CD4-positive, alpha-beta T cell (primary cell): ENCODE data around the gene AKAP9. TPM values are rescaled to one million over a fixed set of nuclear protein-coding genes. Genes with fewer than 3 reads are reported as not detected.

Source experiments
- ATAC-seq: fragments of 200-7000 bp; cut with Tn5 transposase; one replicate; pipeline ENCODE4 v1.10.0; 2022; ENCODE audit warnings: mild to moderate bottlenecking; ENCODE audit not compliant: poor library complexity
- CTCF ChIA-PET: fragments of 350-600 bp; sonication (Branson Sonifier 250); formaldehyde crosslinking; loops from one replicate; lab custom pipeline; 2021; ENCODE audit warnings: antibody characterized with exemption, inconsistent platforms; lab: Charles Lee
- POLR2A ChIA-PET: fragments of 350-600 bp; sonication (Branson Sonifier 250); formaldehyde crosslinking; loops from one replicate; lab custom pipeline; 2021; ENCODE audit warnings: antibody characterized with exemption, inconsistent platforms; lab: Charles Lee
- DNase-seq, 14 experiments: peaks; one replicate each; pipeline ENCODE4 v3.0.0-alpha.2; 2013 to 2020; ENCODE audit warnings: mixed read lengths in 2 of 14
- H3K27ac ChIP-seq, 2 donors: one replicate each; pipeline versions ENCODE4 v1.5.1 to v1.7.0; 2013; ENCODE audit warnings: low read length in 2 of 2, low read depth in 1 of 2, mild to moderate bottlenecking in 1 of 2
- H3K27me3 ChIP-seq, 2 experiments: 1 replicate in 1 of 2; 2 replicates in 1 of 2; pipeline versions ENCODE4 v1.6.1 to v1.7.0; 2013; ENCODE audit warnings: low read length in 2 of 2, control low read depth in 1 of 2, mild to moderate bottlenecking in 1 of 2, moderate library complexity in 1 of 2; ENCODE audit not compliant: insufficient read depth in 2 of 2, control insufficient read depth in 1 of 2
- H3K36me3 ChIP-seq: one replicate; pipeline ENCODE4 v1.6.1; 2013; ENCODE audit warnings: low read length, control low read depth; ENCODE audit not compliant: insufficient read depth
- H3K4me1 ChIP-seq: one replicate; pipeline ENCODE4 v1.6.1; 2013; ENCODE audit warnings: low read length, control low read depth; ENCODE audit not compliant: insufficient read depth
- H3K4me3 ChIP-seq: one replicate; pipeline ENCODE4 v1.5.1; 2013; ENCODE audit warnings: mild to moderate bottlenecking, low read length, moderate library complexity
- H3K9me3 ChIP-seq, 2 experiments: 1 replicate in 1 of 2; 2 replicates in 1 of 2; pipeline versions ENCODE4 v1.6.1 to v1.7.0; 2013; ENCODE audit warnings: low read length in 2 of 2, mild to moderate bottlenecking in 2 of 2, control low read depth in 1 of 2, moderate library complexity in 1 of 2; ENCODE audit not compliant: control insufficient read depth in 1 of 2, insufficient read depth in 1 of 2
- H3K27ac Mint-ChIP-seq: one replicate; pipeline ENCODE4 v1.8.0; 2020; ENCODE audit warnings: mixed read lengths
- H3K27me3 Mint-ChIP-seq: one replicate; pipeline ENCODE4 v1.8.0; 2021; ENCODE audit warnings: mixed read lengths
- H3K36me3 Mint-ChIP-seq: one replicate; pipeline ENCODE4 v1.8.0; 2021; ENCODE audit warnings: low read depth, mixed read lengths
- H3K4me1 Mint-ChIP-seq: one replicate; pipeline ENCODE4 v1.8.0; 2021; ENCODE audit warnings: low read depth, mixed read lengths
- H3K4me3 Mint-ChIP-seq: one replicate; pipeline ENCODE4 v1.8.0; 2020; ENCODE audit warnings: mild to moderate bottlenecking, mixed read lengths
- H3K9me3 Mint-ChIP-seq: one replicate; pipeline ENCODE4 v1.8.0; 2020; ENCODE audit warnings: mixed read lengths
- CTCF ChIP-seq: fragments of 200-600 bp; IDR thresholded peaks from one replicate; pipeline ENCODE4 v1.8.0; 2022; ENCODE audit warnings: antibody characterized with exemption, mild to moderate bottlenecking
- intact Hi-C, 2 experiments: fragments of 100-400 bp; cut with DNase I in 1 of 2; cut with micrococcal nuclease in 1 of 2; formaldehyde crosslinking; loops; one replicate each; pipeline versions ENCODE4 v1.15.1 to v1.9.0; 2023 to 2025; cut with DNase I, micrococcal nuclease
- total RNA-seq, 174 experiments: library from RNA in 2 of 174; stranded (reverse) in 2 of 174; gene quantifications; one replicate each; pipeline ENCODE4 v1.2.3 and lab custom pipeline; 2021 to 2026

Gene AKAP9
- total RNA-seq, 2 experiments from 2014 or later: 62.5 to 64.8 TPM

- Mint-ChIP-seq H3K36me3 (peaks cover 76% of the 10 kb centered on the region), H3K9me3 (peaks cover 3% of the 10 kb centered on the region), H3K4me3 (no peak overlapping the region), H3K27ac (no peak overlapping the region), H3K4me1 (no peaks in the 10 kb centered on the region), H3K27me3 (no peaks in the 10 kb centered on the region)
- POLR2A ChIA-PET: no interaction called here
- intact Hi-C loops: no loop called here
- Histone ChIP-seq H3K4me3 (no peak overlapping the region), H3K9me3 (peaks cover 0 to 13% of the 10 kb centered on the region in 2 experiments), H3K36me3 (peaks cover 48% of the 10 kb centered on the region), H3K4me1 (no peaks in the 10 kb centered on the region), H3K27ac (no peak overlapping the region), H3K27me3 (no peaks in the 10 kb centered on the region)
- CTCF ChIA-PET: interaction anchor here (0.5 kb wide), 1 partner anchor 42 kb away, joined by 3 read pairs; no protein-coding TSS in a partner anchor
- no peak for ATAC-seq
- TF ChIP-seq CTCF: no peak
- no peak for DNase-seq
Measured at GRCh38 chr7:92028226-92028625, 87.6 kb downstream of the AKAP9 start.

- no peaks in the 10 kb centered on the region for H3K27me3 ChIP-seq
- no peak overlapping the region for H3K4me3 ChIP-seq
- no peak overlapping the region for H3K27ac ChIP-seq
- H3K9me3 Mint-ChIP-seq: peaks cover 3% of the 10 kb centered on the region
- H3K27me3 Mint-ChIP-seq: no peaks in the 10 kb centered on the region
- POLR2A ChIA-PET: no interaction called here
- H3K4me3 Mint-ChIP-seq: no peak overlapping the region
- DNase-seq: no peak
- intact Hi-C loops: no loop called here
- CTCF ChIA-PET: interaction anchor here (0.5 kb wide), 1 partner anchor 42 kb away, joined by 3 read pairs; no protein-coding TSS in a partner anchor
- H3K4me1 Mint-ChIP-seq: no peaks in the 10 kb centered on the region
- no peak for TF ChIP-seq CTCF
- H3K4me1 ChIP-seq: no peaks in the 10 kb centered on the region
- H3K36me3 ChIP-seq: peaks cover 43% of the 10 kb centered on the region
- H3K27ac Mint-ChIP-seq: no peak overlapping the region
- H3K9me3 ChIP-seq: peaks cover 0 to 13% of the 10 kb centered on the region in 2 experiments
- peaks cover 74% of the 10 kb centered on the region for H3K36me3 Mint-ChIP-seq
- no peak for ATAC-seq
Measured at GRCh38 chr7:92028686-92029085, 88.0 kb downstream of the AKAP9 start.

- Mint-ChIP-seq H3K27ac (no peak overlapping the region), H3K36me3 (peaks cover 72% of the 10 kb centered on the region), H3K4me3 (no peak overlapping the region), H3K9me3 (no peaks in the 10 kb centered on the region), H3K27me3 (no peaks in the 10 kb centered on the region), H3K4me1 (no peaks in the 10 kb centered on the region)
- intact Hi-C loops: no loop called here
- no peak for ATAC-seq
- Histone ChIP-seq H3K4me1 (no peaks in the 10 kb centered on the region), H3K4me3 (no peak overlapping the region), H3K27me3 (no peaks in the 10 kb centered on the region), H3K9me3 (no peaks in the 10 kb centered on the region), H3K27ac (no peak overlapping the region), H3K36me3 (peaks cover 30% of the 10 kb centered on the region)
- no peak for DNase-seq
- POLR2A ChIA-PET: no interaction called here
- TF ChIP-seq CTCF: no peak
- CTCF ChIA-PET: no interaction called here
Measured at GRCh38 chr7:92034116-92034515, 93.5 kb downstream of the AKAP9 start.
